Measurements from ENCODE around the gene LARP6. TPM values are rescaled to one million over a fixed set of nuclear protein-coding genes. Genes with fewer than 3 reads are reported as not detected.

The LARP6 gene
- total RNA-seq, 1 experiment from 2014 or later, result 66.3 TPM

GRCh38 chr15:70792171-70792573 is 61.8 kb downstream of the LARP6 start:
- ChIA-PET CTCF (no interaction called here), POLR2A (interaction anchor here (0.7 kb wide), 1 partner anchor 66 kb away, joined by 5 read pairs; no protein-coding TSS in a partner anchor)
- DNase-seq (ENCODE audit: low read depth, low spot score), result peak; percentile 77
- TF ChIP-seq, protein P1, sequence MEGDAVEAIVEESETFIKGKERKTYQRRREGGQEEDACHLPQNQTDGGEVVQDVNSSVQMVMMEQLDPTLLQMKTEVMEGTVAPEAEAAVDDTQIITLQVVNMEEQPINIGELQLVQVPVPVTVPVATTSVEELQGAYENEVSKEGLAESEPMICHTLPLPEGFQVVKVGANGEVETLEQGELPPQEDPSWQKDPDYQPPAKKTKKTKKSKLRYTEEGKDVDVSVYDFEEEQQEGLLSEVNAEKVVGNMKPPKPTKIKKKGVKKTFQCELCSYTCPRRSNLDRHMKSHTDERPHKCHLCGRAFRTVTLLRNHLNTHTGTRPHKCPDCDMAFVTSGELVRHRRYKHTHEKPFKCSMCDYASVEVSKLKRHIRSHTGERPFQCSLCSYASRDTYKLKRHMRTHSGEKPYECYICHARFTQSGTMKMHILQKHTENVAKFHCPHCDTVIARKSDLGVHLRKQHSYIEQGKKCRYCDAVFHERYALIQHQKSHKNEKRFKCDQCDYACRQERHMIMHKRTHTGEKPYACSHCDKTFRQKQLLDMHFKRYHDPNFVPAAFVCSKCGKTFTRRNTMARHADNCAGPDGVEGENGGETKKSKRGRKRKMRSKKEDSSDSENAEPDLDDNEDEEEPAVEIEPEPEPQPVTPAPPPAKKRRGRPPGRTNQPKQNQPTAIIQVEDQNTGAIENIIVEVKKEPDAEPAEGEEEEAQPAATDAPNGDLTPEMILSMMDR (IDR thresholded peaks at IDR 0.05), result no peak
- peak; percentile 34; the same call in 1 of the 2 replicates for TF ChIP-seq POLR2AphosphoS5 (IDR thresholded peaks at IDR 0.05; ENCODE audit: low read depth, low read length)
- TF ChIP-seq SIN3A (IDR thresholded peaks at IDR 0.05; ENCODE audit: borderline replicate concordance, insufficient read depth, low read depth, low read length), result no peak
- TF ChIP-seq, protein P2, sequence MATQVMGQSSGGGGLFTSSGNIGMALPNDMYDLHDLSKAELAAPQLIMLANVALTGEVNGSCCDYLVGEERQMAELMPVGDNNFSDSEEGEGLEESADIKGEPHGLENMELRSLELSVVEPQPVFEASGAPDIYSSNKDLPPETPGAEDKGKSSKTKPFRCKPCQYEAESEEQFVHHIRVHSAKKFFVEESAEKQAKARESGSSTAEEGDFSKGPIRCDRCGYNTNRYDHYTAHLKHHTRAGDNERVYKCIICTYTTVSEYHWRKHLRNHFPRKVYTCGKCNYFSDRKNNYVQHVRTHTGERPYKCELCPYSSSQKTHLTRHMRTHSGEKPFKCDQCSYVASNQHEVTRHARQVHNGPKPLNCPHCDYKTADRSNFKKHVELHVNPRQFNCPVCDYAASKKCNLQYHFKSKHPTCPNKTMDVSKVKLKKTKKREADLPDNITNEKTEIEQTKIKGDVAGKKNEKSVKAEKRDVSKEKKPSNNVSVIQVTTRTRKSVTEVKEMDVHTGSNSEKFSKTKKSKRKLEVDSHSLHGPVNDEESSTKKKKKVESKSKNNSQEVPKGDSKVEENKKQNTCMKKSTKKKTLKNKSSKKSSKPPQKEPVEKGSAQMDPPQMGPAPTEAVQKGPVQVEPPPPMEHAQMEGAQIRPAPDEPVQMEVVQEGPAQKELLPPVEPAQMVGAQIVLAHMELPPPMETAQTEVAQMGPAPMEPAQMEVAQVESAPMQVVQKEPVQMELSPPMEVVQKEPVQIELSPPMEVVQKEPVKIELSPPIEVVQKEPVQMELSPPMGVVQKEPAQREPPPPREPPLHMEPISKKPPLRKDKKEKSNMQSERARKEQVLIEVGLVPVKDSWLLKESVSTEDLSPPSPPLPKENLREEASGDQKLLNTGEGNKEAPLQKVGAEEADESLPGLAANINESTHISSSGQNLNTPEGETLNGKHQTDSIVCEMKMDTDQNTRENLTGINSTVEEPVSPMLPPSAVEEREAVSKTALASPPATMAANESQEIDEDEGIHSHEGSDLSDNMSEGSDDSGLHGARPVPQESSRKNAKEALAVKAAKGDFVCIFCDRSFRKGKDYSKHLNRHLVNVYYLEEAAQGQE (IDR thresholded peaks at IDR 0.05; ENCODE audit: insufficient read depth in 1 of 2, low read depth in 2 of 2, low read length in 1 of 2), result no peak
- TF ChIP-seq TCF7L2 (IDR thresholded peaks at IDR 0.05; ENCODE audit: low read depth, low read length), result peak; percentile 86
- no peaks in the 10 kb centered on the region for H3K9me3 ChIP-seq (ENCODE audit: control insufficient read depth, insufficient read depth, low read depth, low read length)
- peak overlapping the region; percentile 100 for H3K27ac ChIP-seq (ENCODE audit: low read length)
- intact Hi-C loops (cut with micrococcal nuclease; ENCODE audit: unreplicated experiment), result no loop called here
- H3K4me3 ChIP-seq (ENCODE audit: low read depth in 2 of 2, low read length in 2 of 2), result peak overlapping the region in 1 of 2 experiments; percentile 17; a peak in 1 of 4 replicates
- ATAC-seq, result peak; percentile 56
- peaks cover 86% of the 10 kb centered on the region for H3K4me1 ChIP-seq (ENCODE audit: control insufficient read depth, insufficient read depth, low read length)
- BruUV-seq (replicated peaks), result no TSS peak
- H3K27me3 ChIP-seq (ENCODE audit: control insufficient read depth, insufficient read depth, low read length), result no peaks in the 10 kb centered on the region
- H3K36me3 ChIP-seq (ENCODE audit: control insufficient read depth, insufficient read depth, low read length), result no peaks in the 10 kb centered on the region
- in situ Hi-C loops (cut with HindIII; ENCODE audit: low pct_unique_long_range_greater_than_20kb, low sequenced_read_pairs), result no loop called here

GRCh38 chr15:70791259-70791658 is 62.7 kb downstream of the LARP6 start:
- Histone ChIP-seq H3K36me3 (ENCODE audit: control insufficient read depth, insufficient read depth, low read length) (no peaks in the 10 kb centered on the region), H3K4me3 (ENCODE audit: low read depth in 2 of 2, low read length in 2 of 2) (no peak overlapping the region), H3K27ac (ENCODE audit: low read length) (peak overlapping the region; percentile 100), H3K9me3 (ENCODE audit: control insufficient read depth, insufficient read depth, low read depth, low read length) (no peaks in the 10 kb centered on the region), H3K27me3 (ENCODE audit: control insufficient read depth, insufficient read depth, low read length) (no peaks in the 10 kb centered on the region), H3K4me1 (ENCODE audit: control insufficient read depth, insufficient read depth, low read length) (peaks cover 85% of the 10 kb centered on the region)
- no TSS peak for BruUV-seq (replicated peaks)
- no peak for TF ChIP-seq SIN3A (IDR thresholded peaks at IDR 0.05; ENCODE audit: borderline replicate concordance, insufficient read depth, low read depth, low read length)
- TF ChIP-seq, protein P1 (IDR thresholded peaks at IDR 0.05), result no peak
- intact Hi-C loops (cut with micrococcal nuclease; ENCODE audit: unreplicated experiment) (no loop called here), in situ Hi-C loops (cut with HindIII; ENCODE audit: low pct_unique_long_range_greater_than_20kb, low sequenced_read_pairs) (no loop called here)
- ATAC-seq (no peak), DNase-seq (ENCODE audit: low read depth, low spot score) (no peak)
- CTCF ChIA-PET, result no interaction called here
- POLR2A ChIA-PET, result no interaction called here
